T-helper 2 cell (primary cell): Measurements from ENCODE around the gene PXMP4.

Source experiments
- DNase-seq, 5 experiments: peaks; one replicate each; pipeline versions ENCODE4 v3.0.0 to v3.0.0-alpha.2; 2012 to 2022

Gene PXMP4

GRCh38 chr20:33681288-33681687 lies 38.8 kb downstream of the PXMP4 start:
- DNase-seq = no peak

- DNase-seq = no peak
These were observed 39.4 kb downstream of the PXMP4 start for GRCh38 chr20:33680686-33681085.

GRCh38 chr20:33679758-33680485 lies 40.2 kb downstream of the PXMP4 start:
- peak in 2 of 5 experiments; percentile 33 to 80 for DNase-seq

- no peak for DNase-seq
These were observed 42.0 kb downstream of the PXMP4 start for GRCh38 chr20:33677991-33678702.

- DNase-seq = no peak
These were observed 43.2 kb downstream of the PXMP4 start for GRCh38 chr20:33676652-33677645.

GRCh38 chr20:33676121-33676520 lies 44.0 kb downstream of the PXMP4 start:
- DNase-seq = no peak

GRCh38 chr20:33675136-33675959 lies 44.8 kb downstream of the PXMP4 start:
- DNase-seq = no peak

- peak; percentile 27 to 57 (median 52) for DNase-seq
These were observed 45.6 kb downstream of the PXMP4 start, which contains the start of gene NECAB3 for GRCh38 chr20:33674294-33675135. Gene NECAB3 (minus strand): TSS chr20:33674428. CDS start chr20:33674352, 76 bp downstream.

- no peak for DNase-seq
These were observed 46.5 kb downstream of the PXMP4 start for GRCh38 chr20:33673410-33674293.

- no peak for DNase-seq
These were observed 47.0 kb downstream of the PXMP4 start for GRCh38 chr20:33673114-33673409.

- no peak for DNase-seq
These were observed 47.5 kb downstream of the PXMP4 start for GRCh38 chr20:33672426-33673113.

- no peak for DNase-seq
These were observed 48.4 kb downstream of the PXMP4 start for GRCh38 chr20:33671573-33672288.

- no peak for DNase-seq
These were observed 49.2 kb downstream of the PXMP4 start for GRCh38 chr20:33670715-33671499.

GRCh38 chr20:33669873-33670640 lies 50.1 kb downstream of the PXMP4 start:
- no peak for DNase-seq

- no peak for DNase-seq
These were observed 50.9 kb downstream of the PXMP4 start for GRCh38 chr20:33669224-33669623.

GRCh38 chr20:33668466-33669155 lies 51.5 kb downstream of the PXMP4 start:
- no peak for DNase-seq
